NCI-H2196 (cell line): ENCODE results near the gene EIF4E3.

Experiments
- DNase-seq: peaks from one replicate; lab custom pipeline; 2025; ENCODE audit not compliant: unreplicated experiment; lab: John Stamatoyannopoulos, UW

Gene EIF4E3

GRCh38 chr3:71651625-71652024 is 73.6 kb downstream of the EIF4E3 start:
- no peak for DNase-seq

DNA sequence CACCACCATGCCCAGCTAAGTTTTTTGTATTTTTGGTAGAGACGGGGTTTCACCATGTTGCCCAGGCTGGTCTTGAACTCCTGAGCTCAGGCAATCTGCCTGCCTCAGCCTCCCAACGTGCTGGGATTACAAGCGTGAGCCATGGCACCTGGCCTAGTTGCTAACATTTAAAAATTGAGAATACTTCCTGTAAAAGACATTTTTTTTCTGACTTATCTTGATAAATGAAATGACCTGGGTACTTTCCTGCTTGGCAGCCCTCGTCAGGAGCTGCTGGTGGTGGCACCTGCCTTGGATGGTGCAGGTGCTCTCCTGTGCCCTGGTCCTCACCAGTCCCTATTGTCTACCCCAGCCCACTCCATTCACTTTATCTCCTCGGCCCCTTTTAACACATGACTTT is 74.8 kb downstream of the EIF4E3 start:
- no peak for DNase-seq

DNA sequence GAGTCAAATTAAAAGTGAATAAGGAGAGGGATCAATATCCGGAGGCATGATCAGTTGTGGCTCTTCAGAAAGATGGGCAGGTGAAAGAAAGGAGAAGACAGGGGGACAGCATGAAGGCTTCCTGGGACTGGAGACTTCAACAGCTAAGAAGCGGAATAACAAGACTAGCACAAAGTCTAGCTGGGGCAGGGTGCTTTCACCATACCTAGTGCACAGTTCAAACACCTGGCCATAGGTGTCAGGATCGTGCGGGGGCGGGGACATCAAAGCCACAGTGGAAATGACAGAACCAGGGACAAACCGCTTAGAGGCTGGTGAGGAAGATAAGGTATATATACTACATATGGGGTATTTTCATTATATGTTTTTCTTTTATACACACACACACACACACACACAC is 75.4 kb downstream of the EIF4E3 start:
- DNase-seq: no peak

- DNase-seq: no peak
Measured at GRCh38 chr3:71647751-71648150, 77.5 kb downstream of the EIF4E3 start.

GRCh38 chr3:71646971-71647370 is 78.2 kb downstream of the EIF4E3 start:
- DNase-seq: no peak

GRCh38 chr3:71645140-71645539 is 80.1 kb downstream of the EIF4E3 start:
- DNase-seq: no peak

GRCh38 chr3:71641674-71642073 is 83.5 kb downstream of the EIF4E3 start:
- DNase-seq: no peak

DNA sequence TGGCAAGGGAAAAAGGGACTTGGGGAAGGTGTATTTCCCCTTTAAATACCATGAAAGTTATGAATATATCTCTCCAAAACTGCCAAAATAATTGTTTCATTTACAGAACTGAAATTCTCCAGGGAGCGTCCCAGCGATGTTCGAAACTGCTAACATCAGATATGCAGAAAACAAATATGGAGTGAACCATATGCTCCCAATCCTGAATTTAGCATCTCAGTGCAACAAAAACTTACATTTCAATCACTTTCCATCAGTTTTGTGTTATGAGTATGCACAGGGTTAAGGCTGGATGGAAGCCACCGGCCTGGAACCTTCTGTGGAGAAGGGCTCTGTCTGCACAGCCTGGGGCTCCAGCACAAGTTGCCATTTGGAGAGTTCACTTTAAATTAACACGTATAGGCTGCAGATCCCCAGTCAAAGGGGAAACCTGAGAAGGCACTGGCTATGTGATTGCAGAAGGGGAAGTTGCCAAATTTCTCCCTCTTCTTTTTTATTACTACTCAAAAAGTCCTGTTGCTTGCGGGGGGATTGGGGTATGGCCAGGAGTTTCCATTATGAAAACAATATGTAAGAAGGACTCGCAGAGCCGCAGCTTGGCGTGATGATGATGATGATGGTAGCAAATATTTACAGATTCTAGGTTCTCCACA is 84.7 kb downstream of the EIF4E3 start:
- DNase-seq: no peak

DNA sequence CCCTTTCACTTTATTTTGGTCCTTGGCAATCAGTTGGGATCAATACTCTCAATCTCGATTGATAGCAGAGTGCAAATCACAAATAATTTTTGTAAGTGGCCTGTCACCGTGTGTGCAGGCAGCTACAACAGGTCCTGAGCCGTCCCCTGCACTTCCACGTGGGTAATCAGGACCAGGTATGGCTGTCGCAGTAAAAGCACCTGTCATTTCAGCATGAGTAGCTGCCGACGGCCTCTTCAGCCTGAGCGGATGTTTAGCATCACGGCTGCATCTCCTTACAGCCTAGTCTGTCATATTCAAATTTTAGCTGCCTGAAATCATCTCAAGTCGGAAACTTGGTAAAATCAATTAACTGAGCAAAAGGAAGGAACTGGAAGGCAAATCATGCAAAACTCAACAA is 88.7 kb downstream of the EIF4E3 start:
- DNase-seq: no peak

DNA sequence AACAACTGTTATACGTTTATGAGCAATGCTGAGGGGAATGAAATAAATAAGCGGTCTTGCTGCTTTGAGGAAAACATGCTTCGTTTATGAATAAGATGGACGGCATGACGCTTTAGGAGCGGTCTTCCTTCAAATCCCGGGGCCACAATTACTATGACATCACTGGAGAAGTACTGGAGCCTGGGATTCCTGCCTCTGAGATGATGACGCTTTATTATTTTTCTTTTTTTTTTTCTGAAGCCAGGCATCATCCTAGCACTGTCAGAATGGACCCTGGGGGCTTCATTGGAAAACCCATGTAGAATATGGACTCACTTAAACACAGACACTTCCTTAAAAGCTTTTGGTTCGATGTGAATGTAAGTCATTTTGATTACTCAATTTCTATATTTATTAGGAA is 89.2 kb downstream of the EIF4E3 start:
- DNase-seq: no peak

DNA sequence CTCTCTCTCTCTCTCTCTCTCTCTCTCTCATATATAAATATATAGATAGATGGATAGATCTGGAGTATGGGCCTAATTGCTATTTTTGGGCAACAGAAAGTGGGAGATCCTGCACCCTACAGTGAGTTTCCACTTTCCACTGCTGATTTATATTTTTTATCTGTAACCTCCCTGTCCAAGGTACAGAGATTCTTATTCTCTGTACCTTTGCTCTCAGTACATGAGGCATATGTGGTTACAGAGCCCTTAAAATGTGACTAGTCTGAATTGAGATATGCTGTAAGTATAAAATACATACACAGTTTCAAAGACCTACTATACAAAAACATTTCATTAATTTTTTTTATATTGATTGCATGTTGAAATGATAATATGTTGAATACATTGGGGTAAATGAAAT is 90.5 kb downstream of the EIF4E3 start:
- no peak for DNase-seq

- no peak for DNase-seq
Measured at GRCh38 chr3:71629711-71630110, 95.5 kb downstream of the EIF4E3 start.

DNA sequence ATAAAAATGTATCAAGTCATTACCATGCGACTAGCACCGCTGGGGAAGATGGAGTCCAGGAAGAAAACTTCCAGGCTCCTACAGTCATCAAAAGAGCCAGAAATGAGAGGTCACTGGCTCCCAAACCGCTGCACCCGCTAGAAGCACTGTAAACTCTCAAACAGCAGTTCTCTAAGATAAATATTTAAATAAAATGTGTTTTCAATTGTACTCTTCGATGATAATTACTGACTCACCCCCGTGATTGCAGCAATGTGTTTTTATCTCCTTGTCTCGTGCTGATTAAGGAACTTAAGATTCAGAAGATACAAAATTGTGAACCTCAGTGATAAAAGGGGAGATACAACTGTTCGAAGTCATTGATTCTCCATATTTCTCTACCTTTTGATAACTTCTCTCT is 95.9 kb downstream of the EIF4E3 start:
- DNase-seq: no peak

DNA sequence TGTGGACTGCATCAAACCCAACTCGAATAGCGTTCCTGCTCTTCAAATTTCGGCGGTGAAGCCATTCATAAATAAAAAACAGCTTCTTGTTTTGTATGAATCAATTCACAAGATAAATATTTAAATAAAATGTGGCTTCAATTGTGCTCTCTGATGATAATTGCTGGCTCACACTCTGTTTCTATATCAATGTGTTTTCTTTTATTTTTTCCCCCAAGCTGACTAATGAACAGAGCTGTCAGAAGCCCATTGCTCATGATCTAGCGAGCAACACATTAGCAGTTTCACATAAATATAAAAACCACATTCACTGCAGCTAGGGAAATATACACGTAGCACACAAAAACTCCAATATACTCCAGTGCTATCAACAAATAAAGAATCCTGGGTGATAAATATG is 96.7 kb downstream of the EIF4E3 start:
- no peak for DNase-seq

GRCh38 chr3:71625676-71626075 is 99.5 kb downstream of the EIF4E3 start:
- no peak for DNase-seq
